Neural cell (in vitro differentiated cells): ENCODE measurements around the gene DOCK7. TPM values are rescaled to one million over a fixed set of nuclear protein-coding genes. Genes with fewer than 3 reads are reported as not detected.
A peak's percentile ranks its signal among the peaks of the same experiment; 100 is the strongest.

ENCODE experiments used
- H2AFZ ChIP-seq: fragments of 200-600, 300-800 bp; sonication (generic), shearing (Covaris generic); 2 replicates; pipeline ENCODE4 v1.6.0; 2014; ENCODE audit warnings: low read depth, mild to moderate bottlenecking, antibody characterized with exemption, low read length, moderate library complexity
- H3F3A ChIP-seq: fragments of 200-600 bp; shearing (Covaris generic); 2 replicates; pipeline ENCODE4 v1.6.1; 2016; ENCODE audit warnings: mild to moderate bottlenecking, moderate library complexity, mixed read lengths, antibody characterized with exemption, low read length; ENCODE audit not compliant: insufficient read depth, poor library complexity, severe bottlenecking
- H3K27ac ChIP-seq: fragments of 200-600, 300-800 bp; sonication (generic), shearing (Covaris generic); 2 replicates; pipeline ENCODE4 v1.5.1; 2014; ENCODE audit warnings: mild to moderate bottlenecking, low read length, moderate library complexity
- H3K27me3 ChIP-seq: fragments of 300-800, 200-600 bp; sonication (generic), shearing (Covaris generic); 2 replicates; pipeline ENCODE4 v1.6.0; 2014; ENCODE audit warnings: mild to moderate bottlenecking, low read depth, low read length, moderate library complexity; ENCODE audit not compliant: insufficient read depth
- H3K36me3 ChIP-seq: fragments of 300-800, 200-600 bp; sonication (generic), shearing (Covaris generic); 2 replicates; pipeline ENCODE4 v1.5.1; 2014; ENCODE audit warnings: mild to moderate bottlenecking, antibody characterized with exemption, low read length, moderate library complexity; ENCODE audit not compliant: insufficient read depth
- H3K4me2 ChIP-seq: fragments of 300-800, 200-600 bp; sonication (generic), shearing (Covaris generic); 2 replicates; pipeline ENCODE4 v1.6.0; 2014; ENCODE audit warnings: mild to moderate bottlenecking, low read length
- H3K4me3 ChIP-seq: fragments of 300-800, 200-600 bp; sonication (generic), shearing (Covaris generic); 2 replicates; pipeline ENCODE4 v1.5.1; 2014; ENCODE audit warnings: mild to moderate bottlenecking, low read length, moderate library complexity
- H3K79me2 ChIP-seq: fragments of 200-600 bp; shearing (Covaris generic); replicated peaks from 2 replicates; pipeline ENCODE4 v1.6.0; 2014; ENCODE audit warnings: mild to moderate bottlenecking, low read length, moderate library complexity; ENCODE audit not compliant: insufficient read depth
- H3K9ac ChIP-seq: fragments of 300-800, 200-600 bp; sonication (generic), shearing (Covaris generic); 2 replicates; pipeline ENCODE4 v1.6.1; 2016; ENCODE audit warnings: mild to moderate bottlenecking, low read length, mixed read lengths
- H3K9me2 ChIP-seq: fragments of 200-600 bp; shearing (Covaris generic); 2 replicates; pipeline ENCODE4 v1.6.1; 2016; ENCODE audit warnings: mild to moderate bottlenecking, low read length, mixed read lengths; ENCODE audit not compliant: insufficient read depth
- H3K9me3 ChIP-seq: fragments of 200-600, 300-800 bp; sonication (generic), shearing (Covaris generic); 2 replicates; pipeline ENCODE4 v1.6.1; 2016; ENCODE audit warnings: mild to moderate bottlenecking, mixed run types, low read length, moderate library complexity, mixed read lengths
- H4K20me1 ChIP-seq: fragments of 200-600 bp; shearing (Covaris generic); 2 replicates; pipeline ENCODE4 v1.6.1; 2016; ENCODE audit warnings: mild to moderate bottlenecking, mixed run types; ENCODE audit not compliant: insufficient read depth
- EP300 ChIP-seq: fragments of 450-650 bp; conservative IDR thresholded peaks from 2 replicates; pipeline ENCODE4 v1.6.1; 2014; ENCODE audit warnings: antibody characterized with exemption, mild to moderate bottlenecking, moderate library complexity; ENCODE audit not compliant: poor library complexity, severe bottlenecking
- EZH2 ChIP-seq: fragments of 200-600, 300-800 bp; shearing (Covaris generic), sonication (generic); IDR thresholded peaks from 2 replicates; pipeline ENCODE4 v1.6.1; 2014; ENCODE audit warnings: antibody characterized with exemption, low read length, borderline replicate concordance, mild to moderate bottlenecking; ENCODE audit not compliant: insufficient read depth, poor library complexity, severe bottlenecking
- MXI1 ChIP-seq: fragments of 450-650 bp; conservative IDR thresholded peaks from 2 replicates; pipeline ENCODE4 v1.6.1; 2014; ENCODE audit warnings: antibody characterized with exemption, mild to moderate bottlenecking; ENCODE audit not compliant: poor library complexity, severe bottlenecking
- POLR2AphosphoS5 ChIP-seq: IDR thresholded peaks from 2 replicates; pipeline ENCODE4 v1.6.1; 2012
- RAD21 ChIP-seq: fragments of 450-650 bp; conservative IDR thresholded peaks from 2 replicates; pipeline ENCODE4 v1.6.1; 2014; ENCODE audit warnings: antibody characterized with exemption, mild to moderate bottlenecking, moderate library complexity
- SMC3 ChIP-seq: fragments of 450-650 bp; conservative IDR thresholded peaks from 2 replicates; pipeline ENCODE4 v1.6.1; 2014; ENCODE audit warnings: antibody characterized with exemption, mild to moderate bottlenecking, moderate library complexity; ENCODE audit not compliant: poor library complexity
- TAF1 ChIP-seq: IDR thresholded peaks from 2 replicates; pipeline ENCODE4 v1.6.1; 2012; ENCODE audit warnings: low read depth
- polyA plus RNA-seq: library from polyadenylated mRNA; depleted of rRNA; stranded (reverse); fragments of >200 nt; gene quantifications from 2 replicates; pipeline ENCODE4 v1.2.3, GENCODE V29; 2014
- TF ChIP-seq, protein P1 (sequence below): IDR thresholded peaks from 2 replicates; pipeline ENCODE4 v1.6.1; 2012; ENCODE audit warnings: borderline replicate concordance
- TF ChIP-seq, protein P2 (sequence below): fragments of 450-650 bp; IDR thresholded peaks from 2 replicates; pipeline ENCODE4 v1.5.1; 2014; ENCODE audit warnings: antibody characterized with exemption, mild to moderate bottlenecking, moderate library complexity; ENCODE audit not compliant: poor library complexity, severe bottlenecking

DOCK7 gene
- polyA plus RNA-seq, 1 donor from 2014 or later, result 129 TPM

DNA sequence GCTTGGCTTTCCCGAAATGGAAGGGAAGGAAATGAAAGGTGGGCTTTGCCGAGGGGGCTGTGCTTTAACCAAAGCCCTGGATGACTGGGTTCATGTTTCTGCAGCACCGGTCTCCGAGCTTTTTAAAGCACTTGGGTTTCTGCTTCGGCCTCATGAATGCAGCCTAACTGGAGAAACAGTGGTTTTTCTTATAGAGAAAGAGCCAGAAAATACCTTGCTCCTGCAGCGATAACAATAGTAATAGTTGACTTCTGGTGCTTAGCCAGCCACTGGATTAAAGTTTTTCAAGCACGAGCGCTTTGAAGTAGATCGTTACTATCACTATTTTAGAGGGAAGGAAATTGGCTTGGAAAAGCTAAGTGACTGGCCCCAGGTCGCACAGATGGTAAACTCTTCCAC lies 500 bp upstream of the DOCK7 start:
- TF ChIP-seq SMC3 (no peak), MXI1 (peak; percentile 16)
- TF ChIP-seq, protein P1, sequence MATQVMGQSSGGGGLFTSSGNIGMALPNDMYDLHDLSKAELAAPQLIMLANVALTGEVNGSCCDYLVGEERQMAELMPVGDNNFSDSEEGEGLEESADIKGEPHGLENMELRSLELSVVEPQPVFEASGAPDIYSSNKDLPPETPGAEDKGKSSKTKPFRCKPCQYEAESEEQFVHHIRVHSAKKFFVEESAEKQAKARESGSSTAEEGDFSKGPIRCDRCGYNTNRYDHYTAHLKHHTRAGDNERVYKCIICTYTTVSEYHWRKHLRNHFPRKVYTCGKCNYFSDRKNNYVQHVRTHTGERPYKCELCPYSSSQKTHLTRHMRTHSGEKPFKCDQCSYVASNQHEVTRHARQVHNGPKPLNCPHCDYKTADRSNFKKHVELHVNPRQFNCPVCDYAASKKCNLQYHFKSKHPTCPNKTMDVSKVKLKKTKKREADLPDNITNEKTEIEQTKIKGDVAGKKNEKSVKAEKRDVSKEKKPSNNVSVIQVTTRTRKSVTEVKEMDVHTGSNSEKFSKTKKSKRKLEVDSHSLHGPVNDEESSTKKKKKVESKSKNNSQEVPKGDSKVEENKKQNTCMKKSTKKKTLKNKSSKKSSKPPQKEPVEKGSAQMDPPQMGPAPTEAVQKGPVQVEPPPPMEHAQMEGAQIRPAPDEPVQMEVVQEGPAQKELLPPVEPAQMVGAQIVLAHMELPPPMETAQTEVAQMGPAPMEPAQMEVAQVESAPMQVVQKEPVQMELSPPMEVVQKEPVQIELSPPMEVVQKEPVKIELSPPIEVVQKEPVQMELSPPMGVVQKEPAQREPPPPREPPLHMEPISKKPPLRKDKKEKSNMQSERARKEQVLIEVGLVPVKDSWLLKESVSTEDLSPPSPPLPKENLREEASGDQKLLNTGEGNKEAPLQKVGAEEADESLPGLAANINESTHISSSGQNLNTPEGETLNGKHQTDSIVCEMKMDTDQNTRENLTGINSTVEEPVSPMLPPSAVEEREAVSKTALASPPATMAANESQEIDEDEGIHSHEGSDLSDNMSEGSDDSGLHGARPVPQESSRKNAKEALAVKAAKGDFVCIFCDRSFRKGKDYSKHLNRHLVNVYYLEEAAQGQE, result peak; percentile 5
- no peaks in the 10 kb centered on the region for H3K9me3 ChIP-seq
- H3K9ac ChIP-seq, result peak overlapping the region; percentile 89

GRCh38 chr1:62687421-62687902 lies 724 bp downstream of the DOCK7 start:
- Histone ChIP-seq H2AFZ (peak overlapping the region; percentile 86), H3K79me2 (peaks cover 56% of the 10 kb centered on the region), H3K4me3 (peak overlapping the region; percentile 78), H3K9me2 (no peaks in the 10 kb centered on the region), H3K27me3 (no peaks in the 10 kb centered on the region), H3K36me3 (no peaks in the 10 kb centered on the region), H4K20me1 (no peaks in the 10 kb centered on the region), H3K27ac (peak overlapping the region; percentile 93), H3K4me2 (peak overlapping the region; percentile 43), H3K9me3 (no peaks in the 10 kb centered on the region), H3K9ac (peak overlapping the region; percentile 89), H3F3A (peaks cover 8% of the 10 kb centered on the region)
- peak; percentile 7 for TF ChIP-seq EP300
- TF ChIP-seq, protein P2, sequence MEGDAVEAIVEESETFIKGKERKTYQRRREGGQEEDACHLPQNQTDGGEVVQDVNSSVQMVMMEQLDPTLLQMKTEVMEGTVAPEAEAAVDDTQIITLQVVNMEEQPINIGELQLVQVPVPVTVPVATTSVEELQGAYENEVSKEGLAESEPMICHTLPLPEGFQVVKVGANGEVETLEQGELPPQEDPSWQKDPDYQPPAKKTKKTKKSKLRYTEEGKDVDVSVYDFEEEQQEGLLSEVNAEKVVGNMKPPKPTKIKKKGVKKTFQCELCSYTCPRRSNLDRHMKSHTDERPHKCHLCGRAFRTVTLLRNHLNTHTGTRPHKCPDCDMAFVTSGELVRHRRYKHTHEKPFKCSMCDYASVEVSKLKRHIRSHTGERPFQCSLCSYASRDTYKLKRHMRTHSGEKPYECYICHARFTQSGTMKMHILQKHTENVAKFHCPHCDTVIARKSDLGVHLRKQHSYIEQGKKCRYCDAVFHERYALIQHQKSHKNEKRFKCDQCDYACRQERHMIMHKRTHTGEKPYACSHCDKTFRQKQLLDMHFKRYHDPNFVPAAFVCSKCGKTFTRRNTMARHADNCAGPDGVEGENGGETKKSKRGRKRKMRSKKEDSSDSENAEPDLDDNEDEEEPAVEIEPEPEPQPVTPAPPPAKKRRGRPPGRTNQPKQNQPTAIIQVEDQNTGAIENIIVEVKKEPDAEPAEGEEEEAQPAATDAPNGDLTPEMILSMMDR, result no peak
- peak; percentile 7 for TF ChIP-seq RAD21
- peak; percentile 22 for TF ChIP-seq TAF1
- TF ChIP-seq, protein P1, result peak; percentile 60
- TF ChIP-seq MXI1, result peak; percentile 44
- peak; percentile 57 for TF ChIP-seq POLR2AphosphoS5
- TF ChIP-seq SMC3, result no peak
- no peak for TF ChIP-seq EZH2

More for the DNA sequence above, 500 bp upstream of the DOCK7 start:
- Histone ChIP-seq H3K27me3 (no peaks in the 10 kb centered on the region), H3K36me3 (no peaks in the 10 kb centered on the region), H2AFZ (peak overlapping the region; percentile 74), H3K27ac (peak overlapping the region; percentile 93), H3K9me2 (no peaks in the 10 kb centered on the region), H3K4me2 (peak overlapping the region; percentile 39), H3K79me2 (peaks cover 51% of the 10 kb centered on the region), H3F3A (peaks cover 8% of the 10 kb centered on the region), H3K4me3 (peak overlapping the region; percentile 78), H4K20me1 (no peaks in the 10 kb centered on the region)
